Aorta (tissue), 5 donors: ENCODE measurements around the gene ZSWIM6. TPM values are rescaled to one million over a fixed set of nuclear protein-coding genes. Genes with fewer than 3 reads are reported as not detected.

Experiments
- ATAC-seq: fragments of 200-7000 bp; cut with Tn5 transposase; one replicate; pipeline ENCODE4 v1.9.1; 2022; ENCODE audit warnings: moderate library complexity; ENCODE audit not compliant: low FRiP score
- DNase-seq, 2 donors: peaks; one replicate each; pipeline ENCODE4 v3.0.0-alpha.2; 2020
- H3K27ac ChIP-seq, 2 donors: one replicate each; pipeline ENCODE4 v1.5.1; 2013; ENCODE audit warnings: low read length in 2 of 2, mild to moderate bottlenecking in 2 of 2, moderate library complexity in 2 of 2, control low read depth in 1 of 2, inconsistent platforms in 1 of 2, low read depth in 1 of 2
- H3K27me3 ChIP-seq, 2 donors: one replicate each; pipeline ENCODE4 v1.6.1; 2013; ENCODE audit warnings: control low read depth in 1 of 2, low read length in 1 of 2, mild to moderate bottlenecking in 1 of 2, moderate library complexity in 1 of 2; ENCODE audit not compliant: insufficient read depth in 2 of 2, control insufficient read depth in 1 of 2
- H3K36me3 ChIP-seq, 2 donors: one replicate each; pipeline ENCODE4 v1.6.1; 2013; ENCODE audit warnings: control low read depth in 1 of 2, low read length in 1 of 2, mild to moderate bottlenecking in 1 of 2; ENCODE audit not compliant: insufficient read depth in 2 of 2, control insufficient read depth in 1 of 2
- H3K4me1 ChIP-seq, 2 donors: one replicate each; pipeline ENCODE4 v1.6.1; 2013; ENCODE audit warnings: low read length in 2 of 2, control low read depth in 1 of 2, mild to moderate bottlenecking in 1 of 2, moderate library complexity in 1 of 2; ENCODE audit not compliant: insufficient read depth in 2 of 2, control insufficient read depth in 1 of 2
- H3K4me3 ChIP-seq, 2 donors: one replicate each; pipeline ENCODE4 v1.5.1; 2013; ENCODE audit warnings: low read length in 2 of 2, control low read depth in 1 of 2, mild to moderate bottlenecking in 1 of 2
- H3K9me3 ChIP-seq: one replicate; pipeline ENCODE4 v1.6.1; 2013; ENCODE audit warnings: mild to moderate bottlenecking, low read length; ENCODE audit not compliant: control insufficient read depth
- WGBS, 2 donors: extraction: QIAGEN DNeasy Blood & Tissue Kit; methylation state at CpG; one replicate each; pipeline ENCODE4 v1.1.7; 2013; 5-methylcytosine and 5-hydroxymethylcytosine counted together
- intact Hi-C, 2 donors: fragments of 100-400 bp; cut with DNase I; formaldehyde crosslinking; loops; one replicate each; pipeline versions ENCODE4 v1.14.2 to v1.15.0; 2022
- polyA plus RNA-seq, 2 donors: library from polyadenylated mRNA; stranded (reverse); fragments of 200-250 nt; gene quantifications; one replicate each; pipeline ENCODE4 v1.2.3, GENCODE V29; 2013
- total RNA-seq, 2 donors: library from RNA; stranded (reverse); fragmentation: NEBNext Ultra II Directional; extraction: Animal tissue kit (Norgen Biotek cat#: 25700); gene quantifications; one replicate each; pipeline ENCODE4 v1.2.1, GENCODE V29; 2021
- donor health status: healthy with polysubstance abuse.
- donor health status: Bipolar disorder and iron deficiency.
- donor health status: DM: no; HTN: no; CAD: no.
- donor health status: DM: no; HTN: no; CAD: no.
- donor health status: DM: yes; HTN: yes; CAD: no.

ZSWIM6 gene
- total and polyA plus RNA-seq, 4 donors: 3.4 to 21.8 (median 12.4) TPM

DNA sequence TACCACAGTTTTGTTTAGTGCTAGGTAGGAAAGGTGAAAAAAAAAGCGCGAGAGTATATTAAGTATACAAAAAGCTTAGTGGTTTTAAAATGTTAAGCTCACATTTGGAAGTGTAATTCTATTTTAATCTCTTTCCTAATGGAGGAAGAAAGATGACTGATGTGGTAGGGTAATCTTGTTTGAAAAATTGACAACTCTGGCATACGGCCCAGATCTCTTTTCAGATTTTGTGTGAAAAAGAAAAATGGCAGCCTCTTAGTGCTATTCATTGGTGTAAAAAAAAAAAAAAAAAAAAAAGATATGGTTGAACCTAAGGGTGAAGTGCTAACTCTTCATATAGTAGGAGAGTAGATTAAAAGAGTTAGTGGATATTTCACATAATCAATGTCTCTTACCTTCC, 108.0 kb downstream of the ZSWIM6 start:
- intact Hi-C loops: no loop called here
- Histone ChIP-seq H3K4me1 (no peaks in the 10 kb centered on the region), H3K36me3 (no peaks in the 10 kb centered on the region), H3K4me3 (no peak overlapping the region), H3K27me3 (no peaks in the 10 kb centered on the region), H3K27ac (no peak overlapping the region), H3K9me3 (no peaks in the 10 kb centered on the region)
- DNase-seq (no peak), ATAC-seq (no peak)
- 60 to 74% methylated on average over 3 of the region's 3 CpGs for WGBS, 2 donors

DNA sequence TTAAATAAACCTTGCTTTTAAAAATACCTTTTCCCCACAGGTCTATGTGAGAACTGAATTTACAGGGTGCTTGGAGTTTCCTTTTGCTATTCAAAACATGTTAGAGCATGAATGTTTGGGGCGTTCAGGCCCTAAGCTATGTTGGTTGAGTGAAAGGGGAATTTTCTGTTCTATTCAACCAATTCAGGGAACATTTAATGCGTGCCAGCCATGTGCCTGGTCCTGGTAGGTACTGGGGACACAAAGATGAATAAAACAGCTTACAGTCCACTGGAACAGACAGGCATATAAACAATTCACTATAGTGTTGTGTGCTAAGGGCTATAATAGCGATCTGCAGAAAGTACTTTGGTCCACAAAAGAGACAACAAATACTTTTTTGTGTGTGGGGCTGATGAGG, 108.5 kb downstream of the ZSWIM6 start:
- Histone ChIP-seq H3K36me3 (no peaks in the 10 kb centered on the region), H3K4me1 (no peaks in the 10 kb centered on the region), H3K27me3 (no peaks in the 10 kb centered on the region), H3K4me3 (no peak overlapping the region), H3K27ac (no peak overlapping the region), H3K9me3 (no peaks in the 10 kb centered on the region)
- DNase-seq (no peak), ATAC-seq (no peak)
- WGBS, 2 donors: 65 to 81% methylated on average over 3 of the region's 3 CpGs
- intact Hi-C loops: no loop called here

DNA sequence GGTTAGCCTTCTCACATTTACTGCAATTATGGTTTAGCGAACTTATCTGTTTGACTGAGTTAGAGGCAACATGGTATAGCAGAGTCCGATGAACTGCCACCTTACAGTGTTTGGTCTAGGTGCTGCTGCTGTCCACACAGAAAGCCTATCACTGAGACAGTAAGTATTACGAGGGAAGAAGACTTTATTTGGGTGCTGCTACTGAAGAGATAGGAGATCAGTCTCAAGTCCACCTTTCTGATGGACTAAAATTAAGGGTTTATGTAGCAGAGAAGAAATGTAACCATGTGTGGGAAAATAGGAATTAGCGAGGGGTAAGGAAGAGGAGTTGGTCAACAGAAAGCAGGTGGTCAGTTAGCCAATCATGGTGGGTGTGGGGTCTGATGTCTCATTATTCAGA, 109.7 kb downstream of the ZSWIM6 start:
- 98 to 99% methylated on average over 4 of the region's 4 CpGs for WGBS, 2 donors
- no peaks in the 10 kb centered on the region for H3K27me3 ChIP-seq
- intact Hi-C loops: no loop called here

DNA sequence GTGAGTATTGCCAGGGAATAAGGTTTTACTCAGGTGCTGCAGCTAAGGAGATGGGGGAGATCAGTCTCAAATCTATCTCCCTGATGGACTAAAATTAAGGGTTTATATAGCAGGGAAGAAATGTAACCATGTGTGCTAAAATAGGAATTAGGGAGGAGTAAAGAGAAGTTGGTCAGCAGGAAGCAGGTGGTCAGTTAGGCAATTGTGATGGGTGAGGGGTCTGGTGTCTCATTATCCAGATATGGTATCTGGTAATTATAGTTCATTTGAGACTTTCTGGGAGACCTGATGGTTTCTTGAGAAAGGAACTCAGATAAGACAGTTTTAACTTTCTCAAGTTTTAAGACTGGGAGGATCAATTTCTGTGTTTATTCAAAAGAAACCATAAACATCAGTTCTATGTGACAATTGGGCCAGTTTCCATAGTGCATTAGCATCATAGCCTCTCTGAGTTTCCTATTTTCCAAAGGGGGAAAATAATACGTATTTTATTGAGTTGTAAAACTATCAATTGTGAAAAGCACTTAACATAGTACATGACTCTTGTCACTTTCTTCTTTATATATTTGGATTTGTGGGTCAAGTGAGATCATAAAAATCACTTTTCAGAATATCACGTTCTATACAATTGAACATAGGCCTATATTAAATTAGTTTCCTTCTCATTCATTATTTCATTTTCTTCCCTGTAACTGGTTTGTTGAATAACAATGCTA, 115.9 kb downstream of the ZSWIM6 start:
- peaks cover 5 to 7% of the 10 kb centered on the region in 2 donors for H3K4me1 ChIP-seq
- WGBS, 2 donors: 96 to 98% methylated on average over 2 of the region's 2 CpGs
- ATAC-seq (no peak), DNase-seq (no peak)
- no peaks in the 10 kb centered on the region for H3K27me3 ChIP-seq
- no peak overlapping the region for H3K4me3 ChIP-seq
- intact Hi-C loops: no loop called here
- H3K36me3 ChIP-seq: no peaks in the 10 kb centered on the region
- H3K27ac ChIP-seq: no peak overlapping the region
- H3K9me3 ChIP-seq: no peaks in the 10 kb centered on the region

More for the DNA sequence above, 109.7 kb downstream of the ZSWIM6 start:
- ATAC-seq (no peak), DNase-seq (no peak)
- Histone ChIP-seq H3K9me3 (no peaks in the 10 kb centered on the region), H3K4me1 (peaks cover 0 to under 1% of the 10 kb centered on the region in 2 donors), H3K4me3 (no peak overlapping the region), H3K36me3 (no peaks in the 10 kb centered on the region), H3K27ac (no peak overlapping the region)

GRCh38 chr5:61449804-61450492, 117.9 kb downstream of the ZSWIM6 start:
- H3K36me3 ChIP-seq: no peaks in the 10 kb centered on the region
- no peaks in the 10 kb centered on the region for H3K9me3 ChIP-seq
- DNase-seq (peak in 1 of 2 donors; percentile 42), ATAC-seq (peak; percentile 89)
- H3K4me1 ChIP-seq: peaks cover 5 to 7% of the 10 kb centered on the region in 2 donors
- 74 to 82% methylated on average over 2 of the region's 2 CpGs for WGBS, 2 donors
- peak overlapping the region; percentile 87 to 98 for H3K27ac ChIP-seq
- intact Hi-C loops: loop anchor here (5.0 to 10.0 kb wide), 4 partner anchors 38 to 118 kb away; partner anchors contain the start of gene ZSWIM6 (in 2 of the 2)
- H3K27me3 ChIP-seq: no peaks in the 10 kb centered on the region
- no peak overlapping the region for H3K4me3 ChIP-seq

DNA sequence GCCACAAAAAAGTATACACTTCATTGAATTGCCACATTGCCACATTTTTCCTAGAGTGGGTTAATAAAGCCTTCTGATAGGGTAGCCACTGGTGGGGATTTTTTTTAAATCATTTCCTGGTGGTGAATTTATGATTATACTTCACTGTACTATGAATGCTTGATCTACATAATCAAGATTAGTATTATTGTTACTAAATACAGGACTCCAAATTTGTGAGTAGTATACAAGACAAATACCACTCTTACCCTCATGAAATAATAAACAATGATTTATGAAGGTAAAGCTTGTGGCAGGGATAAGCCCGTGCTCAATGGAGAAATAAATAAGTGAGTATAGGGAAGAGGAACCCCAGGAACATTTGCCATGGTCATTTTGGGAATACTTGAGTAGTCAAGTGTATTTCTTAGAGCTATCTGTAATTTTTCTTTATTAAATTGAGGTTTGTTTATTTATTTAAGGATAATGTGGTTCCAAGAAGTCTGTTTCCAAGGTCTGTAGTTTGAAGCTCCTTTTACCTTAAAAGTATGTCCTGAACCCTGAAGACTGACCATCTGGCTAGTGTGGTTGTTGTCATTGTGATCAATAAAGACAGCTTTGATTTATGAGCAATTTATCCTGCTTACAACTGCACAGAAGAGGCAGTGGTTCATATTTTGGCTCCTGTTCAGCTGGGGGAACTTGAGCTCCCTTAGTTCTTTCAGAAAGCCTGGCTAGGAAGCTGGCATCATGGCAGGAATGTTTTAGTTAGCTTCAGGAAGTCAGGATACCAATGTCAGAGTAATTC, 118.6 kb downstream of the ZSWIM6 start:
- Histone ChIP-seq H3K9me3 (no peaks in the 10 kb centered on the region), H3K36me3 (no peaks in the 10 kb centered on the region), H3K27me3 (no peaks in the 10 kb centered on the region), H3K27ac (peak overlapping the region in 1 of 2 donors; percentile 71), H3K4me1 (peaks cover 5 to 7% of the 10 kb centered on the region in 2 donors), H3K4me3 (no peak overlapping the region)
- intact Hi-C loops: loop anchor here (5.0 to 10.0 kb wide), 4 partner anchors 38 to 118 kb away; partner anchors contain the start of gene ZSWIM6 (in 2 of the 2)
- ATAC-seq: peak; percentile 70
- peak in 1 of 2 donors; percentile 52 for DNase-seq
- WGBS, 2 donors: 29 to 37% methylated on average over 1 of the region's 1 CpG

DNA sequence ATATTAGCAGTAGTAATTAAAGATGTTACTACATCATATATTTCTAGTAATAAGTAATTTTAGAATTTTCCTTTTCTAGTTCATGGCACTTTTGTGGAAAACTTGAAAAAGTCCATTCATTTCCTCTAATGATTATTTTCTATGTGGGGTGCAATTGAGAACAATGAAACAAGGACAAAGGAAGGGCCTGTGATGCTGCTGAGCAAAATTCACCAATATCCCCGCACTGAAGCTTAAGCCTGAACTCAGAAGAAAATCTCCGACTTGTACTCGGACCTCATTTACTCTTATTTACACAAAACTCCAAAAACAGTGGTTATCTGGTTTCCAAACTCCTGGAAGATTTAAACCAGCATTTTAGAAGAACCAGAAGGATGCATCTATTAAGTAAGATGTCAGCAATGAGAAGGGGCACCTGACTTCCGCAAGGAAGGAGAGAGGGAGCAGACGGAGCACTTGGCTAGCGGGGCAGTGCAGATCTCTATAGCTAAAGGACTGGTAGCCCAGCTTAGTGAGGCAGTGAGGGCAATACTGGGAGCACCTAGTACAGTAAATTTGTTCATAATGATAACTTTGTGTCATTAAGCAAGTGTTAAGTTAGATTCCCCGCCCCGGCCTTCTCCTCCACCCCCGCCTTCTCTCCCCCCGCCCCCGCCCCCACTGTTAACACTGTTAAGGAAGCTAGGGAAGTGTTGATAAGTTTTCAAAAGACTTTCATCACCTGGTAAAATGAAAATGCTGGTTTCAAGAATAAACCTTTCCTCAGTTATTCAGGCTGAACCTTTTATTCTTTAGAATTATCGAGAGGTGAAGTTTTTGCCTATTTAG, 123.3 kb downstream of the ZSWIM6 start:
- intact Hi-C loops: loop anchor here in 1 of 2 donors (10.0 kb wide), 1 partner anchor 121 kb away; the partner anchor contains the start of gene ZSWIM6
- Histone ChIP-seq H3K27ac (no peak overlapping the region), H3K27me3 (no peaks in the 10 kb centered on the region), H3K36me3 (no peaks in the 10 kb centered on the region), H3K9me3 (no peaks in the 10 kb centered on the region), H3K4me1 (peaks cover 0 to 2% of the 10 kb centered on the region in 2 donors), H3K4me3 (no peak overlapping the region)
- DNase-seq (no peak), ATAC-seq (no peak)
- WGBS, 2 donors: 92 to 97% methylated on average over 12 of the region's 12 CpGs

- peaks cover 3 to 5% of the 10 kb centered on the region in 2 donors for H3K4me1 ChIP-seq
- no peak for ATAC-seq
- H3K27me3 ChIP-seq: no peaks in the 10 kb centered on the region
- H3K4me3 ChIP-seq: no peak overlapping the region
- H3K9me3 ChIP-seq: no peaks in the 10 kb centered on the region
- intact Hi-C loops: no loop called here
- H3K36me3 ChIP-seq: no peaks in the 10 kb centered on the region
- no peak for DNase-seq
- no peak overlapping the region for H3K27ac ChIP-seq
- 94 to 95% methylated on average over 3 of the region's 3 CpGs for WGBS, 2 donors
Observed at GRCh38 chr5:61460471-61460870, 128.4 kb downstream of the ZSWIM6 start.
